Activated naive CD4-positive, alpha-beta T cell (primary cell): ENCODE results near the gene CMTM5.

Experiments used
- DNase-seq, 4 experiments: peaks; one replicate each; lab custom pipeline; 2025; lab: John Stamatoyannopoulos, UW

CMTM5 gene, protein sequence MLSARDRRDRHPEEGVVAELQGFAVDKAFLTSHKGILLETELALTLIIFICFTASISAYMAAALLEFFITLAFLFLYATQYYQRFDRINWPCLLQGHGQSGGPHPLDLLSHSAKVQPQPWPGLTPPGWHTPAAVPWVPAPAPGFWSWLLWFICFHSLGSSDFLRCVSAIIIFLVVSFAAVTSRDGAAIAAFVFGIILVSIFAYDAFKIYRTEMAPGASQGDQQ

GRCh38 chr14:23376482-23377197 lies at the start of gene CMTM5:
Gene CMTM5, plus strand, starts transcription at chr14:23377046. Its CDS starts 206 bp downstream, at chr14:23377252.
- DNase-seq, result no peak

DNA sequence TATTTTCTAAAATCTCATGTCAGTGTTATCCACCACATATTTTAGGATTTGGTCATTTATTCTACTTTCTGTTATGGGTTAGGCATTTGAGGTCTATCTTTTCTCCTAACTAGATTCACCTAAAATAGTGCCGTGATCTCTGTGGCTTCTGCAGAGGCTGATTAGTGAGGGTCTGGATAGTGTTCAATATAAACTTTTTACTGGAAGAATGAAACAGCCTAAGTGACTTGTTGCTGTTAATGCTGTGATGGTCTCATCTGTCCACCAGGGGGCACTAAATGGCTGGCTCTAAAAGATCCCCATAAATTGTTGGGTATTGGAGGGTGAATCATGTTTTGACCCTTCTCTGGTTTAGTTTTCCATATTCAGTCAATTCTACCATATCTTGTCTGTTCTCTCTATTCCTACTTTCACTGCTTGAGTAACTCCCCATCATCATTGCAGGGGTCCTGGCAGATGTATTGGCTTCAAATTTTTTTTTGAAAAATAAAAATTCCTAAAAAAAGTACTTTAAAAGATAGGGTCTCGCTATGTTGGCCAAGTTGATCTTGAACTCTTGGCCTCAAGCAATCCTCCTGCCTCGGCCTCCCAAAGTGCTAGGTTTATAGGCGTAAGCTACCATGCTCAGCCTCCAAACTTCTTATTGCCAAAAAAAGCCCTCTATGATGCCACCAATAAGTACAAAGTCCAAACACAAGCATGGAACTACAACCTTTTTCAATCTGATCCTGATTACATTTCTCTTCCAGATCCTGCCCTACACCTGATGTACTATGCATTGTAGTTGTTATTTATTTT lies 48.7 kb upstream of the CMTM5 start:
- peak in 2 of 4 experiments; percentile 9 to 38 for DNase-seq

- DNase-seq, result no peak
These were observed 41.2 kb upstream of the CMTM5 start for GRCh38 chr14:23335623-23336022.

- no peak for DNase-seq
These were observed 37.2 kb upstream of the CMTM5 start for GRCh38 chr14:23339506-23340268.

DNA sequence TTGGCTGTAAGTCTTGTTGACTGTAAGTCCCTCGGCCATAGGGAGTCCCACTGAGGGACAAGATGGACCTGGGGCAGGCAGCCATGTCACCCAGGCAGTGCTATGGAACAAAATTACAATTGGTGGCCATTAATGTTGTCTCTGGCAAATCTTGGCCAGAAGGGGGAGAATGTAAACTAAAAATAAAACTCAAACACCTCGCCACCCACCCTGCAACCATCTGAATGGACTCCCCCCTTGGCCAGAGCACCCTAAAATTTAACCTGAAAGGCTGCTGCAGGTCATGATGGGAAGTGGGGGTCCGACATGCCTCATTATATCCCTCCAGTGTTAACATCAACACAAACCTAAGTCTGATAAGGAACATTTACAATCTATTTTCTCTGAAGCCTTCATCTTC lies 32.4 kb upstream of the CMTM5 start:
- DNase-seq, result no peak

DNA sequence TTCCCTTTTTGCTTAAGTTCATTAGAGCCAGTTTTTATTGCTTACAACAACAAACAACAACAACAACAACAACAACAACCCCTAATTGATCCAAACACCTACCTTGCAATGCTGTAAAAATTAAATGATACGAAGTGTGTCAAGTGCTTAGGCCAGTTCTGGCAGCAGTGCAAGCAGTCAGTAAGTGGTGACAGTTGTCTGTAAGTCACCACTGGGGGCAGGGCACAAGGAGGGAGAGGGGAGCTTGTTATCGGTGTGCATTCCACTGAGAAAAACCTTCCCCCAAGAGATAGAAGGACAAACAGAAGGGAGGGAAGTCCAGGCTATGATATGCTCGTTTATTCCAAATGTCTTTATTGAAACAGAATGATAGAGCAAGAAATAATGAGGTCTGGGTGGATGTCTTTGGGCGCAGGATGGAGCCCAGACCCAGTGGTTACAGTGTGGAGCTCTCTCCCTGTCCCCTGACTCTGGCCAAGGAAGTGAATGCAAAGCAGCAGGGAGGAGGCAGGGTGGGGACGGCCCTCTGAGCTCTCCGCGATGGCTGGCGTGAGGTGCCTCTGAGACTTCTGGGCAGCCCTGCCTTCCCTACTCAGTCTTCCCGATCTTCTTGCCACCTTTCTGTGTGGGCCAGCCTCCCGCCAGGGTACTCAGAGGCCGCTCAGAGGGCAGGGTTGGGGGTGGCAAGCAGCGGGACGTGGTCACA lies 30.7 kb upstream of the CMTM5 start:
- no peak for DNase-seq

DNA sequence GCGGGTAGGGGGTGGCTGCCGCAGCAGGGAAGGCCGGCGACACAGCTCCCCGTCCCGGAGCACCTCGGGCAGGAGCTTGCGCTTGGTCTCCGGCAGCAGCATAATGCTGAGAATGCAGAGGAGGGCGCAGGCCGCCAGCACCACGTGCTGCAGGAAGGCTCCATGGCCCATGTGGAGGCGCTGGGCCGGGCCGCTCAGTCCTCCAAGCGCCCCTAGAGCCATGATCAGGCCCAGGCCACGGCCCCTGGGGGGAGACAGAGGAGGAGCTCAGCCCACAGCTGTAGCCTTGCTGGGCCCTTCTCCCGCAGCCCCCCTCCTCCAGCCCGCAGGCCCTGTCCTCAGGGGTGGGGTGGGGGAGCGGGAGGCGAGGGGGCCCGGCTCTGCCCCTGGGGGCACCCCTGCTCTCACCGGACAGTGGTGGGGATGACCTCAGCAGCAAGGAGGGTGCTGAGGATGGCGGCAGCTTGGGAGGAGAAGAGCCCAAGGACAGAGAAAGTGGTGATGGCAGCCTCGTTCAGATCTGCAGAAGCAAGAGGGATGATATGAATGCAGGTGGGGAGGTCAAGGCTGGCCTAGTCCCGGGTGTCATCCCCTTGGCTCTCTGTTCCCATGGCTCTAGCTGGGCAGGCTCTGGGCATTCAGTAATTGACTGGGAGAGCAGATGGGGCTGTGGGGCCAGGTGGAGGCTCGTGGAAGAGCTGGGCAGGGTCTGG lies 30.0 kb upstream of the CMTM5 start:
- DNase-seq, result no peak

DNA sequence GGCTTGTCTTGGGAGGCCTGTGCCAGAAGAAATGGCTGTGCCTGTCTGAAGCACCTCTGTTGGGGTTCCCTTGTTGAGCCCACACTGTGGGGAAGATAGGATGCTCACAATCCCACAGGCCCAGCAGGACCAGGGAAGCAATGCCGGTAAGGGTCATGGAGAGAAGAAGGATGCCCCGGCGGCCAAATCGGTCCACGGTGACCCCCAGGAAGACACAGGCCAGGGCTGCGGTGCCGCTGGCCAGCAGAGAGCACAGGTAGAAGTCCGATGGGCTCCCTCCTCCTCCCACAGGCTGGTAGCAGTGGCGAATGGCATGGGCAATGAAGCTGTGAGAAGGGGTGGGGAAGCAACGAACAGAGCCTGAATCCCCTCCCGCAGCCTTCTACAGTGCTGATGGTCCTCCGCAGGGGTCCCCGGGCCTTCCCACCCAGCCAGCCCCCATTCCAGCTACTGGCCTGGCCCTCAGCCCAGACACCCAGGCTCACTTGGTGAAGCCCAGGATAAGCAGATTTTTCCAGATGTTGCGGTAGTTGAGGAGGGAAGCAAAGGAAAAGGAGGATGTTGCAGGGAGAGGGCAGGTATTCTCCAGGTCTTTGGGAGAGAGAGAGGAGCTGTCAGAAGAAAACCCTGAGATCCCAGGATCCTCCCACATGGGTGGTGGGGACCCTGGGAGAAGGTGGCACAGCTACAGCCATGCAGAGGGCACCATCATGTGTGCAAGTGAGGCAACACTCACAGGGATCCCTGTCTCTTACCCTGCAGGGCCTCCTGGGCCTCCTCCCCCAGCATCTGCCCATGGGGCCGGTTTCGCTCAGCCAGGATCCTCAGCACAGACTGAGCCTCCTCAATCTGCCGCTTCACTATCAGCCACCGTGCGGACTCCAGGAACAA lies 29.2 kb upstream of the CMTM5 start:
- no peak for DNase-seq

- no peak for DNase-seq
These were observed 28.6 kb upstream of the CMTM5 start for GRCh38 chr14:23348297-23348655.

GRCh38 chr14:23349156-23349845 lies 27.5 kb upstream of the CMTM5 start:
- DNase-seq, result no peak

DNA sequence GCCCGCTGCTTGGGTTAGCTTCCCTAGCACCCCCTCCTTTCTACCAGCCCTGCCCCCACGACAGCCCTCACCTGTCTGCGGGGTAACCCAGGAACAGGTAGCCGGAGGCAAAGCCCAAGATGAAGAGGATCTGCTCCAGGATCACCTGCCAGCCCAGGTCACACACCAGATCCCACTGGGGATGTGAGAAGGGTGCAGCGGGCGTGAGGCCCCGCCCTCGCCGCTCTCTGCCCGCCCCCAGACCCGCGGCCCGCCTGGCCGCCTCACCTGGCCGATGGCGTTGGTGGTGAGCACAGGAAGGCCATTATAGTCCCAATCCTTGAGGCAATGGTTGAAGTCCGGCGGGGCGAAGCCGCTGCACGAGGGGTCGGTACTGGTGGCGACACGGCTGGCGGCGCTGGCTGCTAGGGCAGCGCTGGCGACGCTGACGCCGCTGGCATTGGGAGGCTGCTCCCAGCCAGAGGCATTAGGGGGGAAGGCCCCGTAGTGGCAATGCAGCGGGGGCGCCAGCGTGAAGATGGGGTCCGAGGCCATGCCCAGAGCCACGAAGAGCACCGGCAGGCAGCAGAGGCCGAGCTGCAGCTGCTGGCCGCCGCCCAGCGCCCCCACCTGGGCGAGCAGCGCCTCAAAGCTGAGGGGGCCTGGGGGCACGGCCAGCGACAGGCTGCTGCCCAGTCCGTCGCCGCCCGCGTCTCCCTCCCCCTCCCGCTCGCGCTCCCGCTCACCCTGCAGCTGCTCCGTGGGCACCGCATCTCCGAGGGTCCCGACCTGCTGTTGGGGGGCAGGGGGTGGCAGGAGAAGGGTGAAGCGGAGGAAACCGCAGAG lies 25.0 kb upstream of the CMTM5 start:
- peak in 1 of 4 experiments; percentile 5 for DNase-seq

GRCh38 chr14:23352506-23353432 lies 24.1 kb upstream of the CMTM5 start, which contains the start of gene SLC22A17:
Gene SLC22A17, minus strand, starts transcription at chr14:23352887.
- peak in 2 of 4 experiments; percentile 24 to 54 for DNase-seq

DNA sequence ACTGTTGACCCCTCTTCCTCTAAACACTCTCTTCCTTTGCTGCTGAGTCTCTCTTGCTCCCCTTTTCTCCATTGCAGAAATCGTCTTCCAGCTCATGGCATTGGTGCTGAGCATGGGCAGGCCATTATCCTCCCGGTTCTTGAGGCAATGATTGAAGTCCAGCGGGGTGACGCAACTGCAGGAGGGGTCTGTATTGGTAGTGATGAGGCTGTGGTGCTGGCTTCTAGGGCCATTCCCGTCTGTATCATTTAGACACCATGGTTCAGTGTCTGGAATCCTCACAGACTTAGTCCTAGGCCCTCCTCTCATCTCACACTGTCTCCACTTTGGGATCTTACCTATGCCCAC lies 23.4 kb upstream of the CMTM5 start:
- no peak for DNase-seq

DNA sequence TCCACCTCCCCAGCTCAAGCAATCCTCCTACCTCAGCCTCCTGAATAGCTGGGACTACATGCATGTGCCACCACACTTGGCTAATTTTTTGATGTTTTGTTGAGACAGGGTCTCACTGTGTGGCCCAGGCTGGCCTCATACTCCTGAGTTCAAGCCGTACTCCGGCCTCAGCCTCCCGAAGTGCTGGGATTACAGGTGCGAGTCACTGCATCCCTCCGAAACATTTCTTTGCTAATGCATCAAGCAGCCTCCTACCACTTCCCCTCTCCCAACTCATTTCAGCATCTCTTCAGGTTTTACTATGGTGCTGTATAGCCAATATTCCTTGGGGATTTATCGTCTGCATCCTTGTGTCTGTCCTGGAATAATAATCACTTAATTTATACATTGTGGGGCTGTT lies 21.9 kb upstream of the CMTM5 start:
- no peak for DNase-seq

DNA sequence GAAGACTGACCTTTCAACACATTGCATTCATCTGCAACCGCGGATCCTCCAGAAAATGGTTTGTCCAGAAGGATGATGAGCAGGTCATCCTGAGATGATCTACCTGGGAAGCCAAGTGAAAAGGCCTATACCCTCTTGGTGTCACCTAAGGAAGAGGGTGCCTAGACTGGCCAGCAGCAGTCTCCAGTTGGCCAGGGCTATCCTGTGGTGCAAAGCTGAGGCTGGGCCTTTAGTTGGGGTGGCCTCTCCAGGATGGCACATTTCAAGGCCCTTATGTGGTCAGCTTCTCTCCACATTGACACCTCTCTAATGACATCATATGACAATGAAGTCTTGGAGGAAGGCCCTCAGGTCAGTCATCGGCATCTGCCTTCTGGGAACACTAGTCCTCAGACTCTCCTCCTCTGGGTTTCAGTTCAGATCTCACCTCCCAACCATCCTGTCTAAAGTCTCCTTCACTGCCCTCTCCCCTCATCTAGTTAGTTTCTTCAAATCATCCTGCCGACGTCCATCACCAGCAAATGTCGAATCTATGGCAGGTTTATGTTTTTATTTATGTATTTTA lies 20.9 kb upstream of the CMTM5 start:
- DNase-seq, result no peak

- no peak for DNase-seq
These were observed 20.2 kb upstream of the CMTM5 start for GRCh38 chr14:23356662-23357061.

DNA sequence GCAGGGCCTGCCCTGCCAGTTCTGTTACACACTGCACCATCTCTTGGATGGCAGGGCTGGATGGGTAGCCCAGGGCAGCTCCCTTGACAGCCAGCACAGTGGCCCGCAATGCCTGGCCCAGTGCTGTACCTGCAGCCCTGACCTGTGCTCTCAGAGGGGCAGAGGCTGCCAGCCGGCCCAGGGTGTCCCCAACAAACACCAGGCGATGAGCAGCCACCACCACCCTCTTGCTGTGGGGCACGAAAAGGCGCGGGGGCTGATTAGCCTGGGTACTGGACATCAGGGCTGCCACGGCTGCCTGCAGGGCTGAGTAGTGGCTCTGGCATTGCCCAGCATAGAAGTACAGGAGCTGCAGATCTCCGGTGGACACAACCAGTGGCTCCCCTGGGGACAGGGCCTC lies 19.6 kb upstream of the CMTM5 start:
- DNase-seq, result no peak
